GM18870 (cell line): ENCODE measurements around the gene DPP9.
"Not testable (repeated sequence)": the region's sequence is repeated elsewhere in the genome, so short reads cannot be mapped to it uniquely, and the experiment has no call there.

Source experiments
- ATAC-seq: cut with Tn5 transposase; IDR thresholded peaks from one replicate; pipeline ENCODE4 v1.9.1; 2021; ENCODE audit warnings: moderate library complexity; ENCODE audit not compliant: unreplicated experiment

DPP9 gene

GRCh38 chr19:4691373-4691772 lies 32.3 kb downstream of the DPP9 start:
- no peak for ATAC-seq

DNA sequence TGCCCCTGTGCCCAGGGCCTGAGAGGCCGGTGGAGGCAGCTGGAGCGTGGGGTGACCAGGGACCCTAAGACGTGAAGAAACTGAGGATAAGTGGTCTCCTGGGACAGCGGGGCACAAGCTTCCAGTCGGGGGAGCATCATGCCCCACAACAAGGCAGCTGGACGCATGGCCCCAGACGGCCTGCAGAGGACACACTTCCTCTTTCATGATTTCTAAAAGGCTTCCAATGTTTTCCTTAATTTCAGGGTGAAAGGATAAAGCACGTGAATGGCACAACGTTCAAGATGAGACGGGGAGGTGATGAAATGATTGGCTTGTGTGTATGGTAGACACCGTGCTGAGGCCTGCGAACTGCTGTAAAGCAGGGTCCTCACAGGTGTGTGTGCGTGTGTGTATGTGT lies 33.3 kb downstream of the DPP9 start:
- no peak for ATAC-seq

- ATAC-seq = no peak
Observed at GRCh38 chr19:4689403-4689802, 34.2 kb downstream of the DPP9 start.

DNA sequence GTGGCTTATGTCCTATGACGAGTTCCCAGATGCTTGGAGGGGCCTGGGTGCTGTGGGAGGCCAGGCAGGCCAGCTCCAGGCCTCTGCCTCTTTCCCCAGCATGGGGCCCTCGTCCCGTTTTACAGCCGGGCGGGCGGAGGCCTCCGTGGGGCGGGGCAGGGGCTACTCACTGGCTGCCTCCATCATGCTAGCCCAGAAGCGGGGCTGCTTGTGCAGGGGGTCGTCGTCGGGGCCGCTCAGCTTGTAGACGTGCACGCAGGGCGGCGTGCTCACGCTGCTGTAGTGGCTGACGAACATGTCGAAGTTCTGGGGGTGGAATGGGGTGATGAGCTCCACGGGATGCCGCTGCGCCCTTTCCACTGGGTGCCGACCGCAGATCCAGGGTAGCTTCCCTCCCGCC lies 35.1 kb downstream of the DPP9 start:
- ATAC-seq = no peak

DNA sequence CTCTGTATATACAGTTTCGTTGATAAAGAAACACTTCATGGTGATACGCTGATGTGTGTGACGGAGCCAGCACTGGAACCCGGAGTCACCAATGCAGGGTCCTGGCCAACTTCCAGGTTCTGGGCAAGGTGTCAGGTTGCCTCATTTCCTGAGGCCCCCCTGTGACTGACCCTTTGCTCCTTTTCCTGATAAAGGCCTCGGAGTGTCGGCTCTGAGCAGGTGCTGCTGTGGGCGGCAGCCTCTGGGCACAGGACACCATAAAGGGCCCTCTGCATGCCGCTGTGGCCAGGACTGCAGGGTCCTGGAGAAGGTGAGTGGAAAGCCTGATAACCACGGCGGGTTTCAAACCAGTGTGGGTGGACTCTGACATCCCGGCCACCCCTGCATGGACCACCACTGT lies 36.2 kb downstream of the DPP9 start:
- no peak for ATAC-seq

DNA sequence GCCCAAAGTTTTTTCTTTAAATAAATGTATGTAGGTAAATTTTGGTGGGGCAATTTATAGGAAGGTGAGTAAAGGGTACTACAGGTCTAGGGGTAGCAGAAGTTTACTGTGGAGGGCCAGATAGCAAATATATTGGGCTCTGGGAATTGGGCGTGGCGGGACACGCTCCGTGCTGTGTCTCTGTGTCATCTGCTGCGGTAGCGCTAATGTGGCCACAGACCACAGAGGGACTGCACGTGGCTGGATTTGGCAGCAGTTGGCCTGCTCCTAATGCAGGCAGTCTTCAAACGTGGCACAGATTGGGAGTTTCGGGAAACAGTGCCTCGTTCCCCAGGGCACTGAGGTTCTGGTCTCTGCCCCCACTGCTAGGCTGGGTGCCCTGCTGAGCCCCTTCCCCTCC lies 36.9 kb downstream of the DPP9 start:
- ATAC-seq = no peak

GRCh38 chr19:4684312-4685095 lies 39.1 kb downstream of the DPP9 start:
- no peak for ATAC-seq

DNA sequence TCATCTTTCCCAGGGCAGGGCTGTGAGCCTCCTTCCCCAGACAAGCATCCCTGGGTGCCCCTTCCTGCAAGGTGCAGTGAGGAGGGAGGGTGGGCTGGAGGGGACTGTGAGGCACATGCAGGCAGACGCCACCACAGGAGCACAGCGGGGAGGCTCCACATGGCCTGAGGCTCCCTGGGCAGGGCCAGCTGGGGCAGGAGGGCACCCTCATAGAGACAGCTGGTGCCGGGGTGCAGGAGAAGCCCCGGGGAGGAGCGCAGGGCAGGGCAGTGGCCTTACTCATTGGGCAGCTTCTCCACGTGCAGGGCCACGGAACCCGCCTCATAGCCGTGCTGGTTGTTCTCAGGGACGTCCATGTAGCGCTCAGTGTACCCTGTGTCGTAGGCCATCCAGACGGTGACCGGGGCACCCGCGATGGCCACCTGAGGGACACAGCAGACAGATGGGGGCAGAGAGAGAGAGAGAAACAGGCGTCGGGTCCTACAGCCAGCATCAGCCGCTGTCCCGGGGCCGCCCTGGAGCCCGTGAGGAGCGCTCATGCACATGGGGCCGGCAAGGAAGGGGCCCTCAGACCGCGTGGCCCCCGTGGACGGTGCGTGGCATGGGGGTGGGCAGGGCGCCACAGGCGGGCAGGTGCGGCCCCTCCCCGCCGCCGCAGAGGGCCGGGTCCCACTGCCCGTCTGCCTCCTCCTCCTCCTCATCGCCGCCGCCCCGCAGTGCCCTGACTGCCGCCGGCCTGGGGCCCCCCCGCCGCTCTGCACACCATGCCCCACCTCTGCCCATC lies 41.0 kb downstream of the DPP9 start:
- ATAC-seq = no peak

DNA sequence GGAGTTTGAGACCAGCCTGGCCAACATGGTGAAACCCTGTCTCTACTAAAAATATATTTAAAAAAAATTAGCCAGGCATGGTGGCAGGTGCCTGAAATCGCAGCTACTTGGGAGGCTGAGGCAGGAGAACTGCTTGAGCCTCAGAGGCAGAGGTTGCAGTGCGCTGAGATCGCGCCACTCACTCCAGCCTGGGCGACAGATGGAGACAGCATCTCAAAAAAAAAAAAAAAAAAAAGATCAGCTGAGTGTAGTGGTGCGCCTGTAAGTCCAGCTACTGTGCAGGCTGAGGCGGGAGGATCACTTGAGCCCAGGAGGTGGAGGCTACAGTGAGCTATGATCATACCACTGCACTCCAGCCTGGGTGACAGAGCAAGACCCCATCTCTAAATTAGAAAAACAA lies 43.6 kb downstream of the DPP9 start:
- ATAC-seq = not testable (repeated sequence)

DNA sequence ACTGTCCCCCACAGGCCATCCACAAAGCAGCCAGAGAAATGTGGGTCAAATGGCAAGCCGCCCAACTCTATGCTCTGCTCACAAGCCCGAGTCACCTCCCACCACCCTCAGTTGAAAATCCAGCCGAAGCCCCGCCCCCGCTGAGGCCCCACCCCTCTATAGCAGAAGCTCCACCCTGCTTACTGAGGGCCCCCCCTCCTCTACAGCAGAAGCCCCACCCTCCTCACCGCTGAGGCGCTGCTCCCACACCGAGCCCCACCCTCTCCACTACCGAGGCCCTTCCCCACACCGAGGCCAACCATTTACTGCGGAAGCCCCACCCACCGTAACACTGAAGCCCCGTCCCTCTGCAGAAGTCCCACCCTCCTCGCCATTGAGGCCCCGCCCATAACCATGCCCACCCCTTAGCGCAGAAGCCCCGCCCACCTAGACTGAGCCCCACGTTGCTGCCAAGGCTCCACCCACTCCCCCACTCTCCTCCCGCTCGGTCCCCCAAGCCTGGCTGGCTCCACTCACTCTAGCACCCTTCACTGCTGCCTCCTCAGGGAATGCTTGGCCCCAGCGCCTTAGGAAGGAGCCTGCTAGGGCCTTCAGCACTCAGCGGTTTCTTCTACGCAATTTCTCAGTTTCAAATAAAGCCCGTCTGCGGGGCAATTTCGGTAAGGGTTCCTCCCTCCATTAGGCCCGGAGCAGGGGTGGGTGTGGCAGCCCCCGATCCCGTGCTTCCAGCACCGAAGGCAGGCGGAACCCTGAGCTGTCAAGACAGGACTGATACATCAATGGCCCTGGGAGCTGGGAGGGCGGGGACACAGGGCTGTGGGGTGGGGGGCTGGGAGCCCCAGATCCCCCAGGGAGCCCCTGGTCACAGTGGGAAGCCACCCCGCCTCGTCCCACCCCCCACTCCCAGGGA lies 44.5 kb downstream of the DPP9 start:
- ATAC-seq = no peak

DNA sequence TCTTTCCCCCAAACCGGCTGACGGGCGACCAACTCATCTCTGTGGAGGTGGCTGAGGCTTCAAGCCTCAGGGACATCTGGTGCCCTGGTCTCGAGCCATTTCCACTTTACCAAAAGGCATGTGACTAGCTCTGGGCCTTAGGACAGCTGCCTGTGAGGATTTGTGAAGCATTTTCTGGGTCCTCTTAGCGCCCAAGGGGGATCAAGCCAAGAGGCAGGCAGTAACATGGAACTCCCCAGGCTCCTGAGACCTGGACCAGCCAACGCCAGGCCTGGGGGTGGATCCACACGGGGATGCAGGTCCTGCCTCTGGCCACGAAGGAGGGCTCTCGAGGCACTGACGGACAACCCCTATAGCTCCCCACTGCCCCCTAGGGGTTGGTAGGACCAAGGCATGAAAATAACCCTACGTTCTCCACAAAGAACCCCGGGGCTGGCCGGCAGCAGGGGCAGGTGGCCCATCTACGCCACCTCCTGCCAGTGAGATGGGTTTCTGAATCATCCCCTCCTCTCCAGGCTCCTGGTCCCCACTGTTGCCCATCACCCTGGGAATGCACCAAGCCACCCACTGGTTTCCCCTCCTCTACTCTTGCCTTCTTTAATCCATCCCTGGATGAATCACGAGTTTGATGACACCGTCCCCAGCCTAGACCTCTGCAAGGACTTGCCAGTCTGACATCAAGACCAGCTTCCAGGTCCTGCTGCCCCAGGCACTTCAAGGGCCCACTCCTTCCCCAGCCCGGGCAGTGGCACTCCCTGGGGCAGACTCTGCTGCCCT lies 46.5 kb downstream of the DPP9 start:
- ATAC-seq = no peak

- no peak for ATAC-seq
Observed at GRCh38 chr19:4675346-4675745, 48.3 kb downstream of the DPP9 start.

GRCh38 chr19:4673726-4674125 lies 49.9 kb downstream of the DPP9 start:
- no peak for ATAC-seq

DNA sequence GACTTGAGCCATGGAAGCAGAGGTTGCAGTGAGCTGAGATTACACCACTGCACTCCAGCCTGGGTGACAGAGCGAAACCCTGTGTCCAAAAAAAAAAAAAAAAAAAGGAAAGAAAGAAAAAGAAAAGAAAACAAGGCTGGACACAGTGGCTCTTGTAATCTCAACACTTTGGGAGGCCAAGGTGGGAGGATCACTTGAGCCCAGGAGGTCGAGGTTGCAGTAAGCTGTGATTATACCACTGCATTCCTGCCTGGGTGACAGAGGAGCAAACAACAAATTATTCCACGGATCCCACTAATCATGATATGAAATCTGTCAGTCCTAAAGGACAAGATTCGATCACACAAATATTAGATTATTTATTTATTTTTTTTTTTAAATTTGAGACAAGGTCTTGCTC lies 50.4 kb downstream of the DPP9 start:
- no peak for ATAC-seq

- ATAC-seq = no peak
Observed at GRCh38 chr19:4671185-4671851, 52.3 kb downstream of the DPP9 start.

DNA sequence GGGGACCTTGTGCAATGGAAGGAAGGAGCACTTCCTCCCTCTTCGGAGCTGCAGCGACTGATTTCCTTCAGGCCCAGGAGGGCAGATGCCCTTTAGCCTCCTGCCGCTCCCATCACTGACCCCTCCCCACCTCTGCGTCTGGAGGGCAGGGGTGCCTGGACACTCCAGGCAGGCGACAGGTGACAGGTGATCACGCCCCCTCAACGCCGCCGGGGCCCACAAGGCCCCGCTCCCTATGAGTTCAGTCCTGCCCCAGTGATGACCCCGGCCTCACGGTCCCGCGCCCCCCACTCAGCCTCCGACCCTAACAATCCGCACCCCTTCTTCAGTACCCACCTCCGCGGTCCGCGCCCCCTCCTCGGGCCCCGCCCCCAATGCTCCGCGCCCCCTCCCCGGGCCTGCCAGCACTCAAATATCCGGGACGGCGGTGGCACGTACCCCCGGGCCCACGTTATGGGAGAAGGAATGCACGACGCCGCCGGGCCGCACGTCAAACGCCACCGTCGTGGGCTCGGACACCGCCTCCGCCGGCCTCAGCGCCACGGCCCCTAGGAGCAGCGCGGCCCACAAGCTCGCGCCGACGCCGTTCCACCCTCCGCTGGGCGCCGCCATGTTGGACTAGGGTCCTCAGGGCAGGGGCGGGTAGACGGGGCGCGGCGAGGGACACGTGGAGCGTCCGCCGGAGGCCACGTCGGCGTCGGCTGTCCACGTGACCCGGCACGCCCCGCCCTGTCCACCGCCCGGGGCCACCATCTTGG lies 53.7 kb downstream of the DPP9 start, which contains the start of gene MYDGF:
Gene MYDGF, minus strand, starts transcription at position 620 of the 758 bp plus-strand sequence. Its CDS starts 8 bp downstream, at position 612.
- ATAC-seq = no peak

DNA sequence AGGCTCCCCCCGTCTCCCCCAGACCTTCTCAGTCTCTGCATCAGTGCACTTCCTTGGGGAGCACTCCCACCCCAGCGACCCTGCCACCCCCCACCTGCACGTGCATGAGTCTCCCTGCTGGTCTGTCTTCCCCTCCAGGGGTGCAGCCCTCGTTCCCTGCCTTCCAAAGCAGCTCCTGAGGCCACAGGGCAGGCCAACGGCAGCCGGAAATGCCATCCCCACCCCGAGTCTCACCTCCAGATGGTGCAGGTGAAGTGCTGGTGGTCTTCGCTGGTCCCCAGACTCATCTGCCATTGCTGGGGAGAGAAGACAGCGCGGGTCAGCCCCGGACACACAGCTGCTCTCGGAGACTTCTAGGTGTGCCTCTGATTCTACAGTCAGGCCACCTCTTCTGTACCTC lies 59.0 kb downstream of the DPP9 start:
- no peak for ATAC-seq

DNA sequence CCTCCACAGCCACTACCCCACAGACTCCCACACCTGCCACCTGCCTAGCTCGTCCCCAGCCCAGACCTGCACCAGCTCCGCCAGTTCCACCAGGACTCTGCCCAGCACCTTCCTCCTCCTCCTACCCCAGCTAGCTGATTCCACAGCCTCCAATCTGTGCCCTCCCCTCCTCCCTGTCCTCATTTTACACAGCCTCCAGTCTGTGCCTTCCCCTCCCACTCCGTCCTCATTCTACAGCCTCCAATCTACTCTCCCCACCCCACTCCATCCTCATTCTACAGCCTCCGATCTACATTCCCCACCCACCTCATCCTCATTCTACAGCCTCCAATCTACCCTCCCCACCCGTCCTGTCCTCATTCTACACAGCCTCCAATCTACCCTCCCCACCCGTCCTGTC lies 60.8 kb downstream of the DPP9 start:
- no peak for ATAC-seq

GRCh38 chr19:4662020-4662695 lies 61.5 kb downstream of the DPP9 start:
- ATAC-seq = no peak
